Urothelium cell line (cell line): Measurements from ENCODE around the gene ATF3.
A peak's percentile ranks its signal among the peaks of the same experiment; 100 is the strongest.

Experiments used
- DNase-seq: peaks from one replicate; pipeline ENCODE4 v3.0.0; 2011; ENCODE audit warnings: low spot score, mixed read lengths
- FAIRE-seq: peaks from 2 replicates; lab custom pipeline; 2011; peaks lifted over from hg19 to GRCh38; lab: Jason Lieb, UNC

ATF3 gene

DNA sequence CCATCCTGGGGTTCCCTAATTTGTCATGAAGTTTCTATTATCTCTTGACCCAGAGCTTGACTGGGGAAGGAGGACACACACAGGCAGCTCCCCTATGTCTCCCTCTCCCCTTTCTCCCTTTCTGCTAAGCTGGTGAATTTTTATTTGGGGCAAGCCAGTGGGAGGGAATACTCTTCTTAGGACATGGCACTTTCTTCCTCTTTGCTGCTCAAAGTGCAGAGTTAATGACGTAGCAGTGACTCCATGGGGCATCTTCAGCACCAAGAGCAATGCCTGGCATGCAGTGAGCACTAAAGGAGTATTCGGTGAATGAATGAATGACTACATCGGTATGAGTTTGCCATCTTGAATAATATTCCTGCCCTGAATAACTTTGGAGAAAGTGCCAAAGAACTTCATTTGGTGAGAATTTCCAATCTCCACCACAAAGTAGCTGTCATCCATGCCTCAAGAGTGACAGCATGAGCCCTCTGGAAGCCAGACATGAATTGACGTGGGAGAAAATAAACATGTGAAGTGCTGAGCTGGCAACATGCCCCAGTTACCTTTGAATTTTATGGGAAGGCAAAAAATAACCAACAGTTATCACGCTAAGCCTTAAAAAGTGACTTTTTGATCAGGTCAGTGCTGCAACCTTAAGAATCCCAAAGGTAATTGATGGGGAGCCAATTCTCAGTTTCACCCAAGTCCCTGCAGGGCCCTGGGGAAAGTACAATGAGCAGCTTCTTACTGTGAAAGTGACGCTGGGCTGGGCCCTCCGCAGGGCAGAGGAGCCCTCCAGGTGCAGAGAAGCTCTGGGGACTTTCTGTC, 22.1 kb upstream of the ATF3 start:
- no peak for FAIRE-seq
- no peak for DNase-seq

DNA sequence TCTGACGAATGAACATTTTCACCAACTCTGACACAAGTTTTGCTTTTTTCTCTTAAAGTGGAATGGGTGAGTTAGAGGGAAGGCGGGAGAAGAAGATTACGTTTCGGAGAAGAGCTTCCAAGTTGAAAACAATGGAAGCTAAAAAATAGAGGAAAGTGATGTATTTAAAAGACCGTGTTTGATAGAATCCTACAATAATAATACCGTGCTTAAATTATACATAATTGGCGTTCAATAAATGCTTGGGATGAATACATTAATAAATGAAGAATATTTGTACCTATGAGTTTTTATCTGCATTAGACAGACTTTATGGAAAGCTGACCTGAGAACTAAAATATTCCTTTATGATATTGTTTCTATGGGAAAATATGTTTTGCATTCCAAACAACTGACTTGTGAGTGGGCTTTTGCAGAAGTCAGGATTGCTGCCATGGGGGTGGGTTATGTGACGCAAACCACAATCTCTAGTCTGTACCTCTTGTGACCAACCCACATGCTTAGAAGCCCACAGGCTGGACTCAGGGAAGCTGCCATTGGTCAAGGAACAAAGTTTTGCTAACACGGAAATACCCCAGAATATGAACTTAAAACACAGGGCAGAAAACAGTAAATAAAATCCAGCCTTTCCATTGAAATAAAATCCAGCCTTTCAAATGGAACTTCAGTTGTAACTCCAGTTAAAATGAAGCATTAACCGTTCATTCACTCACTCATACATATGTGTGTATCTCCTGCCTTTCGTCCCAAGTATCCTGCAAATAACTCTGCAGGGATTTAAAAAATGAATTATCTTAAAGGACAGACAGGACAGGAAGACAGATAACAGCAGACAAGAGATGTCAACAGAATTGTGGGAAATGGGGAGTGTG, 21.3 kb upstream of the ATF3 start:
- no peak for FAIRE-seq
- DNase-seq, result no peak

DNA sequence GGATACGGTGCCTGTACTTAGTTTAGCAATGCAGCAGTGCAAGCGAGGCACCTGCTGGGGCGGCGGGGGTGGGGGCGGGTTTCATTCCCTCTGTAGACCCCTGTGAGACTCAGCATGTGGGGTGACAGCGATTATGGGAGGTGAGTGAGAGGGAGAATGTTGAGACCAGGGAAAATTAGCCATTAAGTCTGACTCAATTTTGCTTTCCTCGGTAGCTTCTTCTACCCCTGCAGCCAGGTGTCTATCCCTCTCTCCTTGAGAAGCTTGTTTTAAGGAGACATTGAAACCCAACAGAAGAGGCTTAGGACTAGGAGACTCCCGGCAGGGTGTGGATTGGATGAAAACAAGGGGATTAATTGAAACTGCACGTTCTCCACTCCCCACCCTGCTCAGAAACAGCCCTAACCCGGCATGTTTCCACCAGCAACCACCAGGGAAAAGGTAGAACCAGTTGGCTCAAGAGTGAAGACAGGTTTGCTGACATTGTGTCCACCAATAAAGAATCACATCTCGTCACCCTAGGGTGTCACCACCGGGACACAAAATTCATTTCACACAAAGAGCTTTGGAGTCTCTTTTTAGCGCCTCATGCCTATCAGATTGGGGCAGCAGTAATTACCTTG, 20.6 kb upstream of the ATF3 start:
- no peak for DNase-seq
- FAIRE-seq, result no peak

DNA sequence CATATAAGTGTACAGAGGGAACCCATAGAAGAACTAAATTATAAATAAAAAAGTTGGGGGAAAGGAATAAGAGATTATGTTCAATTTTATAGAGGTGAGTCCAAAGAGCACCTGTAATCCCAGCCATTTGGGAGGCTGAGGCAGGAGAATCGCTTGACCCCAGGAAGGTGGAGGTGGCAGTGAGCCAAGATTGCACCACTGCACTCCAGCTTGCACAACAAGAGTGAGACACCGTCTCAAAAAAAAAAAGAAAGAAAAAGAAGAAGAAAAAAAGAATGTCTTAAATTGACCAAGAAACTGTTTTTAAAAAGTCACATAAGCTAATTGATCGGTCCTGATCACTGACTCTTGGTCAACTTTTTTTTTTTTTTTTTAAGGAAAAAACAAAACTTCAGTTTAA, 19.1 kb upstream of the ATF3 start:
- DNase-seq, result no peak

DNA sequence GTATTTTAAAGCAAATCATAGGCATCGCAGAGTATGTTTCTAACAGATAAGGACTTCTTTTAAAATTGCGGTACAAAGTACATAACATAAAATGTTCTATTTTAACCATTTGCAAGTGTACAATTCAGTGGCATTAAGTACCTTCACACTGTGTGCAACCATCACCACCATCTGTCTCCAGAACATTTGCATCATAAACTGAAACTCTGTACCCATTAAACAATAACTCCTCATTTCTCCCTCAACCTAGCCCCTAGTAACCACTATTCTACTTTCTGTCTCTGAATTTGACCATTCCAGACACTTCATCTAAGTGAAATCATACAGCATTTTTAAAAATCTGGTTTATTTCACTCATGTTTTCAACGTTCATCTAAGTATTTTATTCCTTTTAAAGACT, 16.6 kb upstream of the ATF3 start:
- DNase-seq, result no peak
- no peak for FAIRE-seq

More for the DNA sequence above, 19.1 kb upstream of the ATF3 start:
- FAIRE-seq, result no peak

DNA sequence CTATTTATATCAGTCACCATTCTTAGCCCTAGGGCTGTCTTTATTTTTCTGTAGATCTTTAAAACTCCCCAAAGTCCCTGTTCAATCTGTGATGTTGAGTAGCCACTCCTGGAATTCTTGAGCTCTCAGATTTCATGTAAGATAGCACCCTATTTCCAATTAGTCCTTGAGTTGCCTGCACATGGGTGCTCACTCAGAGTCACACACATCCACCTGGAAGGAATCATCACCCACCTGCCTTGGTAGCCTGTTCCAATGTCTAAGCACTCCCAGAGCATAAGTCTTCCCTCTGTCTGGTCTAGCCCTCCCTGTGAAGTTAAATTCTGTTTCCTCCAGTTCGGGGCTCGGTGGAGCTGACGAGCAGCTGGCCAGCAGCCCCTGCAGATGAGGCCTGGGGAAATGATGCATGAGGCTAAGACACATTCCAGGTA, 14.7 kb upstream of the ATF3 start:
- FAIRE-seq, result no peak

DNA sequence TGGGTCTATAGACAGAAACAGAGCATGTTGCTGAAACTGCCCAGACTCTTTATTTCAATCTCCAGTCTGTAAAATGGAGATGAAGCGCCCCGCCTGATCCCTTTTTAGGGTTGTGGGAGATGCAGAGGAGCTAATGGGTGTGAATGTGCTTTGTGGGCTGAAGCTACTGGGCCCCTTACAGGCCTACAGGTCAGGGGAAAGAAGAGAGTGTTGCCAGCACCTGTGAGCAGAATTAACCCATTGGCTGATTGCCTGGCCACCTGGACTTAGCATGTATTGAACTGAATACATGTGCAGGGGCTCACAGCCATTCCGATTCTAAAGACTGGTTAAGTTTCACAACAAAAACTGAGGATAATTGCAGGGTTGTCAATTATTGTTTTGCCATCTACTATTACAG, 13.9 kb upstream of the ATF3 start:
- no peak for DNase-seq
- FAIRE-seq, result no peak

More for the DNA sequence above, 14.7 kb upstream of the ATF3 start:
- DNase-seq, result no peak

GRCh38 chr1:212595229-212595628, 13.3 kb upstream of the ATF3 start:
- no peak for DNase-seq

GRCh38 chr1:212595787-212596714, 12.5 kb upstream of the ATF3 start:
- no peak for FAIRE-seq
- peak; percentile 76 for DNase-seq

More at GRCh38 chr1:212595229-212595628, 13.3 kb upstream of the ATF3 start:
- FAIRE-seq, result no peak

DNA sequence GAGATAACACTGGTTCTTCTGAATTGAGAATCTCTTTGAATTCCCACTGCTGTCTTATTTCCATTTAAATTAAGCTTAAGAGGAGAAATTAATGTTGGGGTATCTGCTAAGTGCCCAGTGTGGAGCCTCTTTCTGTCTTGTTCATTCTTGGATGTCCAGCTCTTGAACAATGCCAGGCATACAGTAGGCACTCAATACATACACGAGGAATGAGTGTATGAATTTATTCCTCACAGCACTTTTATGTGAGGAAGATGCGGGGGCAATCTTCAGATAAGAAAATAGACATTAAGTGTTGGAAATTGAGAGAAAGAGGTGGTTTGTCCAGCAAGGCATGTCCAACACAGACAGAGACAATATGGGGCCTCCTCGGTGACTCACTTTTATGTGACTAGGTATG, 11.8 kb upstream of the ATF3 start:
- DNase-seq, result no peak
- FAIRE-seq, result no peak

DNA sequence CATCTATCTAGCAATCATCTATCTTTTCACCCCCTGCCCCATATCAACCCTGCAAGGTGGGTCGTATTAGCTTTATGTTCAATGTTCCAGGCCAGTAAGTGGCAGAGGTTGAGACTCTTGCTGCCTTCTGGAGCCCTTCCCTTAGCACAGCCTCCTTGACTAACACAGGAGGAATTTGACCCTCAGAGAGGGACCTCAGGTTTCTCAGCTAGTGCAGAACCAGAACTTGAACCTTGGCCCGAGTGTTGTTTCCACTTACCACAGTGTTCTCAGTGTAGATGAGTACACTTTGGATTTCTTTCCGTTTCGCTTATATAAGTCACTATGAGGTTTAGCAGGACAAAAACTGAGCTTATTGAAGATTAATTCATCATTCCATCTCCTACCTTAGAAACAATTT, 11.1 kb upstream of the ATF3 start:
- no peak for DNase-seq
- FAIRE-seq, result no peak

GRCh38 chr1:212600071-212600915, 8.3 kb upstream of the ATF3 start:
- no peak for DNase-seq
- FAIRE-seq, result no peak

GRCh38 chr1:212600980-212601379, 7.6 kb upstream of the ATF3 start:
- DNase-seq (no peak), FAIRE-seq (no peak)

DNA sequence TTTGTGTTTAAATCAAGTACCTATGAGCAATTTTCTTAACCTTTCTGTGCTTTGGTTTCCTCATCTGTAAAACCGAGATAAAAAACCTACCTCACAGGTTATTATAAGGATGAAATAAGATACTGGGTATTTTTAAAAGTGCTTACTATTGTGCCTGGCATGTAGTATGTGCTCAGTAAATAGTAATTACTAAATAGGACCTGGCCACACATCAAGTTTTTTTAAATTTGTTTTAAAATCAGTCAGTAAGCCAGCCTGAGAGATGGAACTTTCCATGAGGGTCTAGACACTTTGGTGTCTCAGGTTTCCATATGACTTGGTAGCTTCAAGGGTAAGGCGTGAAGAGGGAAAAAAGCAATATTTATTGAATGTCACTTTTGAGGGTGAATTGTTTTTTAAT, 7.0 kb upstream of the ATF3 start:
- FAIRE-seq (no peak), DNase-seq (no peak)

GRCh38 chr1:212605441-212606394, 2.8 kb upstream of the ATF3 start:
- no peak for DNase-seq
- FAIRE-seq, result no peak

DNA sequence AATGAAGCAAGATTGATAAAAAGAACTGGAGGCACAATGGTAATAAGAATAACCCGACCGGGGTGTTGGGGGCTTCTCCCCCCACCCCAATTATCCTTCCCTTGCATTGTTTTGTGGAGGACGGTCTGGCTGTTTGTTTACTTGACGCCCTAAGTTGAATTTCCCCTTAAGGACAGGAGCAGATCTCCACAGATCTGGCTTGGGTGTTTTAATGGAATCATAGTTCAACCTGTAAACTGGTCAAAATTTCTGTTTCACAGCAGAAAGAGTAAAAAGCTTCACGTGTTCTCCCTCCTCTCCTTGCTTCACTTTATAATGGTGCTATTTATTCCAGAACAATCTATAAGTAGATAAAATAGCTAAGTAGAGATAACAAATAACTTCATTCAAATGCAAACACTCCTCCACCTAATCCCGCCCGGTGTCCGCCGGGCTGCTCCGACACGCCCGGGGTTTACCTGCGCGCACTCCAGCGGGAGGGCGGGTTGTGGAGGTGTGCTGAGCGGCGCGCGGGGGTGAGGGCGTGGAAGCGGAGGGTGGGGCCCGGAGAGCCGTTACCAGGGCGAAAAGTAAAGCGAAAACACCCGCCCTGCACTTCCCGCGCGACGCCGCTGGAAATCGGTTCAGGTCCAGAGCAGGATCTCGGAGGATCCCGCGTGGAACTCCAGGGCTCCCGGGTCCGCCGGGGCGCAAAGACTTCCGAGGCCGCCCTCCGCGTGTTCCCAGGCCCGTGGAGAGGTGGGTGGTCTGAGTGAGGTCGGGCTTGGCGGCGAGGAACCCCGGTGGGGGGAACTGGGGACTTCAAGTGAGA, 2.0 kb upstream of the ATF3 start:
- DNase-seq (no peak), FAIRE-seq (no peak)

DNA sequence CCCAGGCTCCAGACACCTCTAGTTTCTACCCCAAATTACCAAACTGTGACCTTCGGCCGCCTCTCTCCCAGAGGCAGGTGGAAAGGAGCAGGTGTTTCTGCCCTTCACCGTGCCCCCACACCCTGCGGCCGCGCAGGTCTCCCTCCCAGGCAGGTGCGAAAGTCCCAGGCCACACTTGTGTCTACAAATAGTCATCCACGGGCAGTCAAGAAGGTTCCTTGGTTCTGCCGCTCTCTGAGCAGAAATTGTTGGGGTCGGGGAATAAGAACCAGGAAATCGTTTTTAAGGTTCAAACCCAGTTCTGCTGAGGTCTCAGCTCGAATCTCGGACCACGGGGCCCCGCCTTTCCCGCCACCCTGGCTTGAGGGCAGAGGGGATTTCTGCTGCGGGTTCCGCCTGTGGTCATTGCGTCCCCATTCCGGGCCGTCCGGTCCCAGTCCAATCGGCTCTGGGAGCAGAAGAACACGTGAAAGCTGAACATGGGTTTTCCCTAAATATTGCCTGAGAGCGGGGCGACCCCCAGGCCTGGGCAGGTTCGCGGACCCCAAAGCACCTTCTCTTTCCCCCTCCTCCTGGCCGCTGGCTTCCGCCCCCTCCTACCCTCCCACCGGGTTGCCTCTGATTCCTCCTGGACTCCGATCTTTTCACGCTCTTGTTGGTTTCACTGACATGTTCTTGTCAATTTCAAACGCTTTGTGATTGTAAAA, 1.2 kb upstream of the ATF3 start:
- FAIRE-seq, result no peak
- no peak for DNase-seq
